ENCODE data around the gene TLR5.
"Not testable (repeated sequence)": the region's sequence is repeated elsewhere in the genome, so short reads cannot be mapped to it uniquely, and the experiment has no call there.

TLR5 gene, protein sequence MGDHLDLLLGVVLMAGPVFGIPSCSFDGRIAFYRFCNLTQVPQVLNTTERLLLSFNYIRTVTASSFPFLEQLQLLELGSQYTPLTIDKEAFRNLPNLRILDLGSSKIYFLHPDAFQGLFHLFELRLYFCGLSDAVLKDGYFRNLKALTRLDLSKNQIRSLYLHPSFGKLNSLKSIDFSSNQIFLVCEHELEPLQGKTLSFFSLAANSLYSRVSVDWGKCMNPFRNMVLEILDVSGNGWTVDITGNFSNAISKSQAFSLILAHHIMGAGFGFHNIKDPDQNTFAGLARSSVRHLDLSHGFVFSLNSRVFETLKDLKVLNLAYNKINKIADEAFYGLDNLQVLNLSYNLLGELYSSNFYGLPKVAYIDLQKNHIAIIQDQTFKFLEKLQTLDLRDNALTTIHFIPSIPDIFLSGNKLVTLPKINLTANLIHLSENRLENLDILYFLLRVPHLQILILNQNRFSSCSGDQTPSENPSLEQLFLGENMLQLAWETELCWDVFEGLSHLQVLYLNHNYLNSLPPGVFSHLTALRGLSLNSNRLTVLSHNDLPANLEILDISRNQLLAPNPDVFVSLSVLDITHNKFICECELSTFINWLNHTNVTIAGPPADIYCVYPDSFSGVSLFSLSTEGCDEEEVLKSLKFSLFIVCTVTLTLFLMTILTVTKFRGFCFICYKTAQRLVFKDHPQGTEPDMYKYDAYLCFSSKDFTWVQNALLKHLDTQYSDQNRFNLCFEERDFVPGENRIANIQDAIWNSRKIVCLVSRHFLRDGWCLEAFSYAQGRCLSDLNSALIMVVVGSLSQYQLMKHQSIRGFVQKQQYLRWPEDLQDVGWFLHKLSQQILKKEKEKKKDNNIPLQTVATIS

GRCh38 chr1:223142795-223143536, at the start of gene TLR5:
TSS of gene TLR5 (minus strand) at chr1:223143248. CDS start at chr1:223113031, 30,217 bp downstream.
- peak; percentile 70 to 90 (median 78) for DNase-seq

DNA sequence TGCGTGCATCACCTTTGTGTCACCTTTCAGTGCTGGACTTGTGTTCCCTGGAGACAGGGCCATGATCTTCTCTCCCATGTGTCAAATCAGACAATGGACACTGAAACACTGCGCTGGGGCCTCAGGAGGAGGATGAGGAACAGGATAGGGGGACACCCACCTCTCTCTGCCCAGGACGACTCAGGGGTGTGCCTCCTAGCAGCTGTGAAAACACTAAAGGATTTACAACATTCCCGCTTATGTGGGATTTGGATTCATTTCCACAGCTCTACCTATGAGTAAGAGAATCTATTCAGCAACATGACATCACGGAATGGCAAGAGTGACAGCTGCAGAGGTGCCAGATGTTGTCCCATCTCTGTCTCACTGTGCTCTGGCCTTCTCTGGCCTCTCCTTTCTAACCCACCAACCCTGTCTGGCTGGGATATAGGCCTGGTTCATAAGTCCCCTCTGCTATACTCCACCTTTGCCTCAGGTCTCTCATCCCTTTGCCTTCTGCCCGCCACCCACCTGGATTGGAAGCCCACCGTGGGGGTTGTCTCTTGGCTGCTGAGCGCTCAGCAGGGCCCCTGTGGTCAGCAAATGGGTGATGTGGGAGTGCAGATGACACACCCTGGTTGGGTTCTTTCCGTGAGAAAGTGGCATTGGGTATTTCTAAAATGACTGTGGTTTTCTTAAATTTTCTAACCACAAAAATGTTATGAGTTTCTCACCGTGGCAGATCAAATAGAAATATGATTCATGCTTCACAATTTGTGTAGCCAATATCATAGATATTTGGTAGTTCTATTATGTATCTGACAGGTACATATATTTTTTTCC, 47.1 kb upstream of the TLR5 start:
- no peak for DNase-seq

GRCh38 chr1:223189525-223189902, 46.5 kb upstream of the TLR5 start:
- DNase-seq = no peak

DNA sequence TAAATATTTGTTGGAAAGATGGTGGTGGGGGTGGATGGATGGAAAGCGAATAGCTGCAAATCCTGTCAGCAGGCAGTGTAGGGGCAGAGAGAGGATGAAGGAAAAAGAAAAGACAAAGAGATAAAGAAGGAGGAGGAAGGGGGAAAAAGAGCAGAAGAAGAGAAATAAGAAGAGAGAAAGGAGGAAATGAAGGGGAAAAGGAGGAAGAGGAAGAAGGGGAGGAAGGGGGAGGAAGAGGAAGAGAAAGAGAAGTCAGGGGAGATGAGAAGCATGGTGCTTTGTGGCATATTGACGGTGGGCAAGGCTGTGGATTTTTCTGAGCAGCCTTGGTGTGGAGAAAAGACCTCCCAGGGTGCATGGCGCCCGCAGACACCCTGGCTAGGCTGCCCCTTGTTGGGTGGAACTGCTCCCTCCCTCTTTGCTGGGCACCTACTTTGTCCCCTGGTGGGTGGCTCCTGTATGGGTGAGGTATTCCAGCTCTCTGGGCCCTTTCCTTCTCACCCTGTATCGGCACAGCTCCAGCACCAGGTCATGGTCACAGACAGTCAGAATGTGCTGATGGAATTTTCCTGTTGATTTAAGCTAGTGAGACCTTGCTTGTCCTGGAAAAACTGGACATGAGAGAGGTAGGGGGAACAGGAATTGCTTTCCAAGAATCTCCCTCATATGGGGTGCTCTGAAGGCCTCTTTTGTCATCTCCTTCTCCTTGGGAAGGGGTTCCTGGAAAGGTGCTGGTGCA, 45.7 kb upstream of the TLR5 start:
- DNase-seq = no peak

- DNase-seq = no peak
Measured at GRCh38 chr1:223186800-223187199, 43.8 kb upstream of the TLR5 start.

GRCh38 chr1:223183268-223183862, 40.3 kb upstream of the TLR5 start:
- no peak for DNase-seq

DNA sequence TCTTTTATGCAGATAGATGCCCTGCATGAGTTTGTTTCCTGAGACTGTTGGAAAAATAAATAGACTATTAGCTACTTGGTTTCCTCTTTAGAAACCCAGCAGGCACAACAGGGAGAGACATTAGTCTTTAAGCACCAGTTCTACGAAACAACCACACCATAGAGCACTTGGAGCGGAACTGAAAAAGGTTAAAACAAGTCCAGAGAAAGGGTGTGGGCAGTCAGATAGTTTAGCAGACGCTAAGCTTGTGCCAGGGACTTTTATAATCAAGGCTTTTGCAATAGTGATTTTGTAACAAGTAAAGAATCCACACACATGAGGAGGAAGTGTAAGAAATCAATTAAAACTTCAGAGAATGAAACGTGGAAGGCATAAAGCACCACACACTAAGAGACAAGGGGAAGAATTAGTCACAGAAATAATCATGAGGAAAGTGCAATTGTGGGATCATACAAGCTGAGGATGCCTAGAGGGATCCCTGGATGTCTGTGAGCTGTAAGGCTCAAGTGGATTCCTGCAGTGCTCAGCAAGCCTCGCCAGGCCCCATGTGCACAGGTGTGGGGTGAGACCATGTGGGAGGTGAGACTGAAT, 37.8 kb upstream of the TLR5 start:
- DNase-seq = no peak

- DNase-seq = no peak
Measured at GRCh38 chr1:223179786-223180185, 36.7 kb upstream of the TLR5 start.

DNA sequence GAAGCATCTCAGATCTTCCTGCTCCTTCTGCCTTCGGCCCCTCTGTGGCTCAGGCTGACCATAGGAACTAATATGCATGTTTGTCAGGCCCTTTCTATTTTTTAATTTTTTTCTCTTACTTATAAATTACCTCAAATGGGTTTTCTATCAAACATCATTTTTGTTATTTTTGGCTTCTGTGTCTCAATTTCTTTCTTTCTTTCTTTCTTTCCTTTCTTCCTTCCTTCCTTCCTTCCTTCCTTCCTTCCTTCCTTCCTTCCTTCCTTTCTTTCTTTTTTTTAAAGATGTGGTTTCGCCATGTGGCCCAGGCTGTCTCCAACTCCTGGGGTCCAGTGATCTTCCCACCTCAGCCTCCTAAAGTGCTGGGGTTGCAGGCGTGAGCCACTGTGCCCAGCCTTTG, 36.2 kb upstream of the TLR5 start:
- no peak for DNase-seq

GRCh38 chr1:223177681-223178080, 34.6 kb upstream of the TLR5 start:
- no peak for DNase-seq

DNA sequence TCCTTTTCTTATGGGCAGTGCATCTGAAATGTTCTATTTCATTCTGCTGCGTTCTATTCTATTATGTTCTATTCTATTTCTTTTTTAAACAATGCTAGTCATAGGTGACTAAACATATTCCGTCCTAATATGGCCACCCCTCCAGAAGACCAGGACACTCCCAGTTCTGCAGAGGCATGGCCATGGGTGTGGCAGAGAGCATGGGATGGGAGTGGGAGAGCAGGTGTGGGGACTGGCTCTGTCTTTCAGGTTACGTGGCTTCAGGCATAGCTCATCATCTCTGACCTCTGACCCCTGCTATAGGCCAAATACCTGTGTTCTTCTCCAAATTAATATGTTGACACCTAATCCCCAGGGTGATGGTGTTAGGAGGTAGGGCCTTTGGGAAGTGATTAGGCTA, 33.4 kb upstream of the TLR5 start:
- DNase-seq = no peak

DNA sequence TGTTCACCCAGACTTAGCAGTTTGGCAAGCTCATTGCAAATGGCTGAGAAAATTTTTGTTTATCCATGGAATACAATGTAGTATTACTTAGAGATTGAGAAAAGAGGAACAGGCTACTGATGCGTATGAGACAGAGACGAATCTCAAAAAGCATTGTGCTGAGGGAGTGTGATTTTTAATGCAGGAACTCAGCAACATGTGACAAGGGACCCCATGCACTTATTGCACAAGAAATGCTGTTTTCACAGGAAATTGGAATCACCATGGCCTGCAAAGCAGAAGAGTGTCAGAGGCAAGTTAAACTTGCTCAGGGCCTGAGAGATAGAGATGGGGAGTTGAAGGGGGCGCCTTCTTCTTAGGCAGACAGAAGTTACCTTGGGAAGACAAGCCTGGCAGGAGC, 32.6 kb upstream of the TLR5 start:
- no peak for DNase-seq

- no peak for DNase-seq
Measured at GRCh38 chr1:223175032-223175431, 32.0 kb upstream of the TLR5 start.

- DNase-seq = not testable (repeated sequence)
Measured at GRCh38 chr1:223169458-223169857, 26.4 kb upstream of the TLR5 start.

GRCh38 chr1:223161321-223161720, 18.3 kb upstream of the TLR5 start:
- DNase-seq = peak in 1 of 4 experiments; percentile 4

- no peak for DNase-seq
Measured at GRCh38 chr1:223156343-223156742, 13.3 kb upstream of the TLR5 start.

DNA sequence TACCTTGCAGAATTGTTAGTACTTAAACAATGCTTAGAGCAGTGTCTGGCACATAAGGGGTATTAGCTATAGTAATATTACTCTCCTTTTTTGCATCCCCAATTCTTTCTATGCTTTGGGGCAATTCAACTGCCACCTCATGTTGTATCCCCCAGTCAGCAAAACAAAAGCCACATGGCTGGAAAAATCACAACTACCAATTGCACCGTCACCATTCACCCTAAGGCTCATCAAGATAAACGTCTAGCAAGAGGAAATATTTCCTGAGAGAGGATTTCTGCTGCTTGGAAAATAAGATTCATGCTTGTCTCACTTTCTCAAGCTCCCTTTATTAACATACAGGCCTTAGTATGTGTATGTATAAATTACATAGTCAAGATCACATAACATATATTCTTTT, 12.1 kb upstream of the TLR5 start:
- no peak for DNase-seq

DNA sequence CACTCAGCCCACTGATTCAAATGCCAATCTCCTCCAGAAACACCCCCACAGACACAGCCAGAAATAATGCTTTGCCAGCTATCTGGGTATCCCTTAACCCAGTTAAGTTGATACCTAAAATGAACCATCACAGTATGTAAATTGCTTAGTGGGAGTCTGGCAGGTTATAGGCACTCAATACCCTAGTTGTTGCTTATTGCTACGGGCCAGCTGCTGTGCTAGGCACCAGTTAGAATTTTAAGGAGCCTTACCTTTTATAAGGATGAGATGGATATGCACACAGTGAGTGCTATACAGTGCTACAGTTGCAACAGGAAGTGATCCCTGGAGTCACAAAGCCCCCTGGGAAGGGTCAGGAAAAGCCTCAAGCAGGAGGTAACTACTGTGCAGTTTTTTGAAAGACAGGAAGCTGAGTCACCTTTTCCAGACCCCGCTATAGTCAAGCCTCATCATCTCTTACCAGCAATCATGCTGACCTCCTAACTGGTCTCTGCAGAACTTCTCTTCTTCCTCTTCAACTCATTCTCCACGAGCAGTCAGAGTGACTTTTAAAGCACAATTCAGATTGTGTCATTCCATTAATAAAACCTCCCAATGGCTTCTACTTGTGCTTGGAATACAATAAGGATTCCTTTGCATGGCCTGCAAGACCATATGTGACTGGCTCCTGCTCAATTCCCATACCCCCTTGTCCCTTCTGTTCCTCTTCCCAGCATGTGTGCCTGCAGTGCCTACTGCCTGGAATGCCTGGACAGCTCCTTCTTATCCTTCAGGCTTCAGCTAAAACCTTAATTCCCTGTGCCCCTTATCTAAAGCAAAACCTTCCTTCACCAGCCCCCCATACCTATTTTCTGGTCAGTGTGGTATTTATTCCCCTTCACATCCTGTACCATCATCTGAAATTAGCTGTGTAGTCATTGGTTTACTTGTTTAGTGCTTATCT, 10.4 kb upstream of the TLR5 start:
- no peak for DNase-seq

DNA sequence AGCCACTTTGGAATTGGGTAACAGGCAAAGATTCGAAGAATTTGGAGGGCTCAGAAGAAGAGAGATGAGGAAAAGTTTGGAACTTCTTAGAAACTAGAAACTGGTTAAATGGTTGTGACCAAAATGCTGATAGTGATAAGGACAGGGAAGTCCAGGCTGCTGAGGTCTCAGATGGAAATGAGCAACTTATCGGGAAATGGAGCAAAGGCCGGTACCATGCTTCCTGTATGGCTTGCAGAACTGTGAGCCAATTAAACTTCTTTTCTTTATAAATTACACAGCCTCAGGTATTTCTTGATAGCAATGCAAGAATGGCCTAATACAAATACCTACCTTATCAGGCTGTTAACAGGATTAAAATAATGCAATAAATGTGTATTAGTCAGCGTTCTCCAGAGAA, 9.4 kb upstream of the TLR5 start:
- DNase-seq = no peak

GRCh38 chr1:223150443-223150842, 7.4 kb upstream of the TLR5 start:
- DNase-seq = no peak

Measured in activated naive CD4-positive, alpha-beta T cell (primary cell).